CD8-positive, alpha-beta memory T cell (primary cell): ENCODE data around the gene HSD11B1L. TPM values are rescaled to one million over a fixed set of nuclear protein-coding genes. Genes with fewer than 3 reads are reported as not detected.
A peak's percentile ranks its signal among the peaks of the same experiment; 100 is the strongest.

Experiments used
- CTCF ChIA-PET: fragments of 350-600 bp; sonication (Branson Sonifier 250); formaldehyde crosslinking; loops from one replicate; lab custom pipeline; 2021; ENCODE audit warnings: antibody characterized with exemption; lab: Charles Lee
- POLR2A ChIA-PET: fragments of 350-600 bp; sonication (Branson Sonifier 250); formaldehyde crosslinking; loops from one replicate; lab custom pipeline; 2021; ENCODE audit warnings: antibody characterized with exemption; lab: Charles Lee
- DNase-seq, 5 donors: peaks; one replicate each; pipeline versions ENCODE4 v3.0.0 to v3.0.0-alpha.2; 2020 to 2022; ENCODE audit warnings: mixed read lengths in 1 of 5
- H3K27ac ChIP-seq: one replicate; pipeline ENCODE4 v1.7.0; 2013; ENCODE audit warnings: low read depth, mild to moderate bottlenecking, low read length, moderate library complexity
- H3K27me3 ChIP-seq: 2 replicates; pipeline ENCODE4 v1.7.0; 2013; ENCODE audit warnings: low read length, mild to moderate bottlenecking; ENCODE audit not compliant: insufficient read depth, poor library complexity, severe bottlenecking
- H3K36me3 ChIP-seq: 2 replicates; pipeline ENCODE4 v1.7.0; 2013; ENCODE audit warnings: mild to moderate bottlenecking, low read length, moderate library complexity; ENCODE audit not compliant: insufficient read depth
- H3K4me1 ChIP-seq: 2 replicates; pipeline ENCODE4 v1.7.0; 2013; ENCODE audit warnings: mild to moderate bottlenecking, low read length, moderate library complexity; ENCODE audit not compliant: insufficient read depth
- H3K4me3 ChIP-seq: 2 replicates; pipeline ENCODE4 v1.7.0; 2013; ENCODE audit warnings: mild to moderate bottlenecking, low read length
- H3K9me3 ChIP-seq: 2 replicates; pipeline ENCODE4 v1.7.0; 2013; ENCODE audit warnings: mild to moderate bottlenecking, low read length
- H3K27ac Mint-ChIP-seq, 8 donors: one replicate each; pipeline ENCODE4 v1.8.0; 2020 to 2021; ENCODE audit warnings: mixed read lengths in 8 of 8, mild to moderate bottlenecking in 6 of 8, inconsistent platforms in 3 of 8, moderate library complexity in 3 of 8
- H3K27me3 Mint-ChIP-seq, 2 donors: one replicate each; pipeline ENCODE4 v1.8.0; 2020 to 2021; ENCODE audit warnings: mixed read lengths in 2 of 2, mild to moderate bottlenecking in 1 of 2, moderate library complexity in 1 of 2
- H3K36me3 Mint-ChIP-seq, 3 donors: one replicate each; pipeline ENCODE4 v1.8.0; 2020 to 2021; ENCODE audit warnings: mixed read lengths in 3 of 3, inconsistent platforms in 1 of 3, mild to moderate bottlenecking in 1 of 3
- H3K4me1 Mint-ChIP-seq, 3 donors: one replicate each; pipeline ENCODE4 v1.8.0; 2020 to 2021; ENCODE audit warnings: mixed read lengths in 3 of 3, inconsistent platforms in 1 of 3, mild to moderate bottlenecking in 1 of 3
- H3K4me3 Mint-ChIP-seq, 7 donors: one replicate each; pipeline ENCODE4 v1.8.0; 2020 to 2021; ENCODE audit warnings: mixed read lengths in 7 of 7, mild to moderate bottlenecking in 6 of 7, moderate library complexity in 4 of 7, inconsistent platforms in 2 of 7
- H3K9me3 Mint-ChIP-seq, 5 donors: one replicate each; pipeline ENCODE4 v1.8.0; 2020 to 2022; ENCODE audit warnings: mixed read lengths in 5 of 5, mild to moderate bottlenecking in 3 of 5, moderate library complexity in 2 of 5, inconsistent platforms in 1 of 5
- polyA plus RNA-seq: library from polyadenylated mRNA; unstranded; fragments of 300-500 nt; fragmentation: Illumina TruSeq; gene quantifications from one replicate; pipeline ENCODE4 v1.2.3, GENCODE V29; 2021
- total RNA-seq, 2 experiments: library from RNA; stranded (reverse); gene quantifications; one replicate each; pipeline ENCODE4 v1.2.3, GENCODE V29; 2021

HSD11B1L gene
- total and polyA plus RNA-seq, 3 experiments from 2014 or later, result 1.4 to 4.0 (median 2.3) TPM

- ChIA-PET CTCF (interaction anchor here (1.2 kb wide), 1 partner anchor 21 kb away, joined by 3 read pairs; the partner anchor contains the start of gene RPL36), POLR2A (no interaction called here)
- Mint-ChIP-seq H3K27me3 (peaks cover 0 to 4% of the 10 kb centered on the region in 2 donors), H3K4me3 (no peak overlapping the region), H3K9me3 (no peaks in the 10 kb centered on the region), H3K4me1 (no peaks in the 10 kb centered on the region), H3K27ac (no peak overlapping the region), H3K36me3 (peaks cover 0 to 61% (median 12%) of the 10 kb centered on the region in 3 donors)
- peaks cover 47% of the 10 kb centered on the region for H3K36me3 ChIP-seq
- H3K27me3 ChIP-seq, result no peaks in the 10 kb centered on the region
- no peak overlapping the region for H3K4me3 ChIP-seq
- DNase-seq, result no peak
- no peaks in the 10 kb centered on the region for H3K9me3 ChIP-seq
- H3K27ac ChIP-seq, result no peak overlapping the region
- H3K4me1 ChIP-seq, result no peaks in the 10 kb centered on the region
Measured at GRCh38 chr19:5669212-5669611, 11.6 kb upstream of the HSD11B1L start.

- Histone ChIP-seq H3K9me3 (no peaks in the 10 kb centered on the region), H3K36me3 (peaks cover 23% of the 10 kb centered on the region), H3K27me3 (no peaks in the 10 kb centered on the region), H3K4me3 (no peak overlapping the region), H3K27ac (no peak overlapping the region), H3K4me1 (no peaks in the 10 kb centered on the region)
- no peaks in the 10 kb centered on the region for H3K4me1 Mint-ChIP-seq
- no peak overlapping the region for H3K4me3 Mint-ChIP-seq
- H3K9me3 Mint-ChIP-seq, result no peaks in the 10 kb centered on the region
- DNase-seq, result no peak
- peaks cover 0 to 37% (median 8%) of the 10 kb centered on the region in 3 donors for H3K36me3 Mint-ChIP-seq
- ChIA-PET CTCF (no interaction called here), POLR2A (no interaction called here)
- H3K27ac Mint-ChIP-seq, result no peak overlapping the region
- peaks cover 0 to 2% of the 10 kb centered on the region in 2 donors for H3K27me3 Mint-ChIP-seq
Measured at GRCh38 chr19:5671600-5671999, 9.2 kb upstream of the HSD11B1L start.

DNA sequence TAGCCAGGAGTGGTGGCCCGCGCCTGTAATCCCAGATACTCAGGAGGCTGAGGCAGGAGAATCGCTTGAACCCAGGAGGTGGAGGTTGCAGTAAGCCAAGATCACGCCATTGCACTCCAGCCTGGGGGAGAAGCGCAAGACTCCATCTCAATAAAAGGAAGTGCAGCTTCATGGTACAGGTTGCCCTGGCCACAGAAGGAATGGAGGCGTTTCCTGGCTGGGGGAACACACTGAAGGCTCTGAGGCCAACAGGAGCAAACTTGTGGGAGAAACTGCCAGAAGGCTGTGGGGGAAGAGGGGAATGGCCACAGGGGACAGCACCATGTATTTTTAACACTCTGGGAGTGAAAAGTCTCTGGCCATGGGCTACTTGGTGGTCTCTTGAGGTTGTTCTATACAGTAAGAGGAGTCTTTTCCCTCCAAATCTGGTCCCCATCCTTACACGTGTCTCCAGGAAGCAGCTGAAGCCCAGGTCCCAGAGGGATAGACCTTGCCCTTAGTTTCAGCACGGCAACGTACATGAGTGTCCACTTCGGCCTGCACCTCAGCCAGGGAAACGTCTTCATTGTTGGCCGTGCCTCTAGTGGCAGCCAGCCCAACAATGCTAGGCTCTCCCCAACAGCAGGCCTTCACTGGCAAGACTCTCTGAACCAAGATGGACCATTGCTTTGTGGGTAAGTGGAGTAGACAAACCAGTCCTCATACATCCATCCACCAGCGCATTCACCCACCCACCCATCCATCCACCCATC lies 7.9 kb upstream of the HSD11B1L start:
- no peaks in the 10 kb centered on the region for H3K9me3 ChIP-seq
- H3K4me1 ChIP-seq, result no peaks in the 10 kb centered on the region
- Mint-ChIP-seq H3K4me1 (no peaks in the 10 kb centered on the region), H3K36me3 (peaks cover 0 to 24% (median 8%) of the 10 kb centered on the region in 3 donors), H3K9me3 (no peaks in the 10 kb centered on the region), H3K27ac (no peak overlapping the region), H3K27me3 (no peaks in the 10 kb centered on the region), H3K4me3 (no peak overlapping the region)
- no peaks in the 10 kb centered on the region for H3K27me3 ChIP-seq
- peaks cover 14% of the 10 kb centered on the region for H3K36me3 ChIP-seq
- CTCF ChIA-PET, result no interaction called here
- no peak overlapping the region for H3K4me3 ChIP-seq
- POLR2A ChIA-PET, result no interaction called here
- DNase-seq, result no peak
- no peak overlapping the region for H3K27ac ChIP-seq

DNA sequence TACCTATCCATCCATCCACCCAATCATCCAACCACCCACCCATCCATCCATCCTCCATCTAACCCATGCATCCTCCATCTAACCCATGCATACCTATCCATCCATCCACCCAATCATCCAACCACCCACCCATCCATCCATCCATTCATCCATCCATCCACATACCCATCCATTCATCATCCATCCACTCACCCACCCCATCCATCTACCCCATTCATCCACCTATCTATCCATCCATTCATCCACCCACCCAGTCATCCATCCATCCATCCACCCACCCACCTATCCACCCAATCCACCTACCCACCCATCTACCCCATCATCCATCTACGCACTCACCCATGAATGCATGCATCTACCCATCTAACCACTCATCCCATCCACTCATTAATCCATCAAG lies 7.1 kb upstream of the HSD11B1L start:
- peaks cover 9% of the 10 kb centered on the region for H3K36me3 ChIP-seq
- H3K27me3 ChIP-seq, result no peaks in the 10 kb centered on the region
- ChIA-PET CTCF (no interaction called here), POLR2A (no interaction called here)
- DNase-seq, result no peak
- Mint-ChIP-seq H3K4me3 (no peak overlapping the region), H3K36me3 (peaks cover 0 to 17% (median 6%) of the 10 kb centered on the region in 3 donors), H3K4me1 (no peaks in the 10 kb centered on the region), H3K9me3 (no peaks in the 10 kb centered on the region), H3K27ac (no peak overlapping the region), H3K27me3 (no peaks in the 10 kb centered on the region)
- H3K9me3 ChIP-seq, result no peaks in the 10 kb centered on the region
- H3K27ac ChIP-seq, result no peak overlapping the region
- H3K4me3 ChIP-seq, result no peak overlapping the region
- H3K4me1 ChIP-seq, result no peaks in the 10 kb centered on the region

DNA sequence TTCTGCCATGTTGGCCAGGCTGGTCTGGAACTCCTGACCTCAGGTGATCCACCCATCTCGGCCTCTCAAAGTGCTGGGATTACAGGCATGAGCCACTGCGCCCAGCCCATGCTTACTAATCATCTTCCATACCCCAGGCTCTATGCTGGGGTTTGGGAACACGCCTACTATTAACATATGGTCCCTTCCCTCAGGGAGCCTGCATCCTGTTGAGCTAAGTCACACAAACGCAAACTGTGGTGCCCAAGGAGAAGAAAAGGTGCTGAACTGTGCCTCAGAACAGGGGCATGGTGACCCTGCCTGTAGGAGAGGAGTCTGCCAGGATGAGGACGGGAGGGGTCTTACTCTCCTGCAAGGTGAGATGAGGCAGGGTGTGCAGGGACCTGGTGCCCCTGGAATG lies 6.1 kb upstream of the HSD11B1L start:
- CTCF ChIA-PET, result no interaction called here
- Mint-ChIP-seq H3K9me3 (no peaks in the 10 kb centered on the region), H3K27me3 (no peaks in the 10 kb centered on the region), H3K36me3 (peaks cover 0 to 11% (median 3%) of the 10 kb centered on the region in 3 donors), H3K4me3 (no peak overlapping the region), H3K4me1 (peaks cover 6 to 8% (median 7%) of the 10 kb centered on the region in 3 donors), H3K27ac (peak overlapping the region in 1 of 8 donors; percentile 26)
- Histone ChIP-seq H3K9me3 (no peaks in the 10 kb centered on the region), H3K4me3 (no peak overlapping the region), H3K4me1 (peaks cover 7% of the 10 kb centered on the region), H3K36me3 (no peaks in the 10 kb centered on the region), H3K27ac (no peak overlapping the region), H3K27me3 (no peaks in the 10 kb centered on the region)
- POLR2A ChIA-PET, result no interaction called here
- DNase-seq, result no peak

- Mint-ChIP-seq H3K27ac (no peak overlapping the region), H3K4me3 (peak overlapping the region in 1 of 7 donors; percentile 37), H3K9me3 (no peaks in the 10 kb centered on the region), H3K36me3 (peaks cover 0 to 14% (median 3%) of the 10 kb centered on the region in 3 donors), H3K4me1 (peaks cover 10 to 21% (median 19%) of the 10 kb centered on the region in 3 donors), H3K27me3 (no peaks in the 10 kb centered on the region)
- ChIA-PET CTCF (interaction anchor here (1.9 to 2.2 kb wide), 2 partner anchors 11 to 14 kb away, joined by 5 to 8 read pairs; partner anchors contain the start of gene RPL36), POLR2A (interaction anchor here (1.3 kb wide), 1 partner anchor 14 kb away, joined by 4 read pairs; the partner anchor contains the start of gene RPL36)
- H3K4me3 ChIP-seq, result no peak overlapping the region
- H3K9me3 ChIP-seq, result no peaks in the 10 kb centered on the region
- H3K27ac ChIP-seq, result no peak overlapping the region
- no peak for DNase-seq
- H3K36me3 ChIP-seq, result no peaks in the 10 kb centered on the region
- peaks cover 13% of the 10 kb centered on the region for H3K4me1 ChIP-seq
- H3K27me3 ChIP-seq, result no peaks in the 10 kb centered on the region
Measured at GRCh38 chr19:5676105-5676771, 4.6 kb upstream of the HSD11B1L start.

DNA sequence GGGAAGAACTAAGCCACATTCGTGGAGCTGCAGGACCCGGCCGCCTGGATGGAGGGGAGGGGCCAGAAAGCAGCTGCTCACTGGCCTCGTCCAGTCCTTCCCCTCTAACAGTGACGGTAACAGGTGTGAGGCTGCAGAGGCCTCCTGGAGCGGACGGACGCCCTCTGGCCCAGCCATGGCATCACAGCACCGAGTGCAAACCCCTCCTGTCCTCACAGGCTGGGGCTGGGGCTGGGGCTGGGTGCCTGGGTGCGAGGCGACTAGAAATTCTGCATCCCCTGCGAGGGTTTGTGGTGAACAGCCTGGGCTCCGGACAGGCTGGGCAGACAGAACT lies 4.1 kb upstream of the HSD11B1L start:
- ChIA-PET POLR2A (interaction anchor here (0.8 to 1.3 kb wide), 2 partner anchors 13 to 54 kb away, joined by 4 to 9 read pairs; partner anchors contain the start of genes RPL36, SAFB and SAFB2), CTCF (interaction anchor here (1.9 to 2.2 kb wide), 2 partner anchors 11 to 13 kb away, joined by 5 to 8 read pairs; partner anchors contain the start of gene RPL36)
- Histone ChIP-seq H3K9me3 (no peaks in the 10 kb centered on the region), H3K27me3 (no peaks in the 10 kb centered on the region), H3K27ac (no peak overlapping the region), H3K4me3 (no peak overlapping the region), H3K36me3 (no peaks in the 10 kb centered on the region), H3K4me1 (peaks cover 18% of the 10 kb centered on the region)
- DNase-seq, result no peak
- no peaks in the 10 kb centered on the region for H3K9me3 Mint-ChIP-seq
- no peak overlapping the region for H3K27ac Mint-ChIP-seq
- H3K4me1 Mint-ChIP-seq, result peaks cover 14 to 26% (median 24%) of the 10 kb centered on the region in 3 donors
- peaks cover 0 to 12% (median 3%) of the 10 kb centered on the region in 3 donors for H3K36me3 Mint-ChIP-seq
- H3K27me3 Mint-ChIP-seq, result no peaks in the 10 kb centered on the region
- H3K4me3 Mint-ChIP-seq, result no peak overlapping the region

- H3K4me3 Mint-ChIP-seq, result peak overlapping the region in 1 of 7 donors; percentile 34
- H3K9me3 ChIP-seq, result no peaks in the 10 kb centered on the region
- peaks cover 0 to 11% (median 3%) of the 10 kb centered on the region in 3 donors for H3K36me3 Mint-ChIP-seq
- no peaks in the 10 kb centered on the region for H3K9me3 Mint-ChIP-seq
- H3K27me3 ChIP-seq, result no peaks in the 10 kb centered on the region
- no peak for DNase-seq
- peaks cover 21% of the 10 kb centered on the region for H3K4me1 ChIP-seq
- peak overlapping the region in 1 of 8 donors; percentile 82 for H3K27ac Mint-ChIP-seq
- no peaks in the 10 kb centered on the region for H3K36me3 ChIP-seq
- H3K27me3 Mint-ChIP-seq, result peaks cover 0 to 2% of the 10 kb centered on the region in 2 donors
- peaks cover 17 to 30% (median 28%) of the 10 kb centered on the region in 3 donors for H3K4me1 Mint-ChIP-seq
- POLR2A ChIA-PET, result interaction anchor here (0.8 to 1.3 kb wide), 2 partner anchors 13 to 54 kb away, joined by 4 to 9 read pairs; partner anchors contain the start of genes RPL36, SAFB and SAFB2
- H3K27ac ChIP-seq, result no peak overlapping the region
- H3K4me3 ChIP-seq, result no peak overlapping the region
- CTCF ChIA-PET, result interaction anchor here (1.9 to 2.2 kb wide), 2 partner anchors 10 to 13 kb away, joined by 5 to 8 read pairs; partner anchors contain the start of gene RPL36
Measured at GRCh38 chr19:5677136-5677535, 3.7 kb upstream of the HSD11B1L start.
